ENCODE results near the gene LMOD2.
A peak's percentile ranks its signal among the peaks of the same experiment; 100 is the strongest.

LMOD2 gene

DNA sequence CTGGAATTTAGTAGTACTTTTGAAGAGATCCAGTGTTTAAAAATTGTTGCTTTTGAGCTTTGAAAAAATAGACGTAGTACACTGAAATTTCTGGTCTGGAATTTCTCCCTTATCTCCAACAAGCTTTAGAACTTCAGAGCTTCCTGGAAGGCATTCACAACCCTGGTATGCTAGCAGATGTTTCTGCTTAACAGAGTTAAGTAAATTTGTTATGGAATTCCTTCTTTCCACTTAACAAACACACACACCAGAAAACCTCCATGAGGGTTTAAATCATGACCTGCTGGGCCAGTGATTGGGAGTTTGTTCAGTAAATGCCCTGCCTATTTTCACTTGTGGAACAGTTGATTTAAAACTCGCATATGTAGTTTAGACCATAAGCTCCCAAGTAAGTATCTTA, 40.3 kb upstream of the LMOD2 start:
- H3K79me1 ChIP-seq (ENCODE audit: low read length) = no peaks in the 10 kb centered on the region
- H2BK15ac ChIP-seq (replicated peaks; ENCODE audit: low read depth) = no peak overlapping the region
- no peak overlapping the region for H4K8ac ChIP-seq (ENCODE audit: low read depth, low read length)
- H3K18ac ChIP-seq (ENCODE audit: low read length) = no peak overlapping the region
- no peak overlapping the region for H2BK5ac ChIP-seq (ENCODE audit: low read length)
- H3K4me2 ChIP-seq (ENCODE audit: low read length) = no peak overlapping the region
- H4K5ac ChIP-seq (ENCODE audit: low read length) = no peak overlapping the region
- H2BK120ac ChIP-seq (ENCODE audit: low read depth, low read length) = no peak overlapping the region
- no peak overlapping the region for H3K23ac ChIP-seq (ENCODE audit: low read length)
- no peaks in the 10 kb centered on the region for H3K79me2 ChIP-seq (ENCODE audit: control insufficient read depth, insufficient read depth, low read length)
- whole genome bisulfite sequencing (ENCODE audit: extremely low coverage, insufficient coverage, low lambda C conversion rate) = no CpG with 5 or more reads among the region's 2 CpGs
- H2AK5ac ChIP-seq (ENCODE audit: low read length) = no peak overlapping the region
- H3K27ac ChIP-seq (ENCODE audit: low read depth, low read length) = no peak overlapping the region
- no peak overlapping the region for H3K56ac ChIP-seq (ENCODE audit: low read length)
- no peak overlapping the region for H3K4me3 ChIP-seq (ENCODE audit: low read length)
- H3K27me3 ChIP-seq (ENCODE audit: insufficient read depth, low read length, poor library complexity) = no peaks in the 10 kb centered on the region
- no peak overlapping the region for H3K9ac ChIP-seq (ENCODE audit: low read length)
- H3K4ac ChIP-seq (ENCODE audit: low read depth, low read length) = no peak overlapping the region
- peak; percentile 72 for DNase-seq
- H3K36me3 ChIP-seq (ENCODE audit: control insufficient read depth, insufficient read depth, low read length) = no peaks in the 10 kb centered on the region
- peaks cover 1% of the 10 kb centered on the region for H3K4me1 ChIP-seq (ENCODE audit: control insufficient read depth, low read depth, low read length)

- H3K27me3 ChIP-seq (ENCODE audit: insufficient read depth, low read length, poor library complexity) = no peaks in the 10 kb centered on the region
- H3K56ac ChIP-seq (ENCODE audit: low read length) = no peak overlapping the region
- no peak overlapping the region for H3K9ac ChIP-seq (ENCODE audit: low read length)
- no peak overlapping the region for H2BK120ac ChIP-seq (ENCODE audit: low read depth, low read length)
- H3K4ac ChIP-seq (ENCODE audit: low read depth, low read length) = no peak overlapping the region
- no peak overlapping the region for H3K27ac ChIP-seq (ENCODE audit: low read depth, low read length)
- no peak overlapping the region for H4K5ac ChIP-seq (ENCODE audit: low read length)
- H4K8ac ChIP-seq (ENCODE audit: low read depth, low read length) = no peak overlapping the region
- H3K4me2 ChIP-seq (ENCODE audit: low read length) = no peak overlapping the region
- no peak overlapping the region for H2BK15ac ChIP-seq (replicated peaks; ENCODE audit: low read depth)
- no peak for DNase-seq
- H3K4me3 ChIP-seq (ENCODE audit: low read length) = no peak overlapping the region
- no peaks in the 10 kb centered on the region for H3K79me2 ChIP-seq (ENCODE audit: control insufficient read depth, insufficient read depth, low read length)
- peaks cover 1% of the 10 kb centered on the region for H3K4me1 ChIP-seq (ENCODE audit: control insufficient read depth, low read depth, low read length)
- H3K36me3 ChIP-seq (ENCODE audit: control insufficient read depth, insufficient read depth, low read length) = no peaks in the 10 kb centered on the region
- H3K18ac ChIP-seq (ENCODE audit: low read length) = no peak overlapping the region
- no peak overlapping the region for H2AK5ac ChIP-seq (ENCODE audit: low read length)
- no peak overlapping the region for H3K23ac ChIP-seq (ENCODE audit: low read length)
- H3K79me1 ChIP-seq (ENCODE audit: low read length) = no peaks in the 10 kb centered on the region
- H2BK5ac ChIP-seq (ENCODE audit: low read length) = no peak overlapping the region
These were observed 39.4 kb upstream of the LMOD2 start for GRCh38 chr7:123616223-123616622.

GRCh38 chr7:123621707-123622106, 34.0 kb upstream of the LMOD2 start:
- Histone ChIP-seq H4K8ac (ENCODE audit: low read depth, low read length) (no peak overlapping the region), H3K27me3 (ENCODE audit: insufficient read depth, low read length, poor library complexity) (no peaks in the 10 kb centered on the region), H3K18ac (ENCODE audit: low read length) (no peak overlapping the region), H3K4ac (ENCODE audit: low read depth, low read length) (no peak overlapping the region), H3K9ac (ENCODE audit: low read length) (no peak overlapping the region), H3K79me1 (ENCODE audit: low read length) (no peaks in the 10 kb centered on the region), H3K23ac (ENCODE audit: low read length) (no peak overlapping the region), H4K5ac (ENCODE audit: low read length) (no peak overlapping the region), H3K56ac (ENCODE audit: low read length) (no peak overlapping the region), H3K4me3 (ENCODE audit: low read length) (no peak overlapping the region), H3K27ac (ENCODE audit: low read depth, low read length) (no peak overlapping the region), H2AK5ac (ENCODE audit: low read length) (no peak overlapping the region), H3K36me3 (ENCODE audit: control insufficient read depth, insufficient read depth, low read length) (no peaks in the 10 kb centered on the region), H3K4me2 (ENCODE audit: low read length) (no peak overlapping the region), H3K4me1 (ENCODE audit: control insufficient read depth, low read depth, low read length) (no peaks in the 10 kb centered on the region), H2BK120ac (ENCODE audit: low read depth, low read length) (no peak overlapping the region), H3K79me2 (ENCODE audit: control insufficient read depth, insufficient read depth, low read length) (no peaks in the 10 kb centered on the region), H2BK5ac (ENCODE audit: low read length) (no peak overlapping the region), H2BK15ac (replicated peaks; ENCODE audit: low read depth) (no peak overlapping the region)
- no peak for DNase-seq
- WGBS (ENCODE audit: extremely low coverage, insufficient coverage, low lambda C conversion rate) = 100% methylated on average over 1 of the region's 4 CpGs

- Histone ChIP-seq H3K27me3 (ENCODE audit: insufficient read depth, low read length, poor library complexity) (no peaks in the 10 kb centered on the region), H3K4ac (ENCODE audit: low read depth, low read length) (no peak overlapping the region), H2BK15ac (replicated peaks; ENCODE audit: low read depth) (no peak overlapping the region), H3K18ac (ENCODE audit: low read length) (no peak overlapping the region), H2AK5ac (ENCODE audit: low read length) (no peak overlapping the region), H3K27ac (ENCODE audit: low read depth, low read length) (no peak overlapping the region), H3K56ac (ENCODE audit: low read length) (no peak overlapping the region), H2BK5ac (ENCODE audit: low read length) (no peak overlapping the region), H3K23ac (ENCODE audit: low read length) (no peak overlapping the region), H3K79me1 (ENCODE audit: low read length) (no peaks in the 10 kb centered on the region), H3K4me1 (ENCODE audit: control insufficient read depth, low read depth, low read length) (no peaks in the 10 kb centered on the region), H4K5ac (ENCODE audit: low read length) (no peak overlapping the region), H3K4me3 (ENCODE audit: low read length) (no peak overlapping the region), H3K4me2 (ENCODE audit: low read length) (no peak overlapping the region), H3K9ac (ENCODE audit: low read length) (no peak overlapping the region), H4K8ac (ENCODE audit: low read depth, low read length) (no peak overlapping the region), H3K79me2 (ENCODE audit: control insufficient read depth, insufficient read depth, low read length) (no peaks in the 10 kb centered on the region), H2BK120ac (ENCODE audit: low read depth, low read length) (no peak overlapping the region), H3K36me3 (ENCODE audit: control insufficient read depth, insufficient read depth, low read length) (no peaks in the 10 kb centered on the region)
- no peak for DNase-seq
- no CpG with 5 or more reads among the region's 6 CpGs for WGBS (ENCODE audit: extremely low coverage, insufficient coverage, low lambda C conversion rate)
These were observed 32.8 kb upstream of the LMOD2 start for GRCh38 chr7:123622660-123623386.

DNA sequence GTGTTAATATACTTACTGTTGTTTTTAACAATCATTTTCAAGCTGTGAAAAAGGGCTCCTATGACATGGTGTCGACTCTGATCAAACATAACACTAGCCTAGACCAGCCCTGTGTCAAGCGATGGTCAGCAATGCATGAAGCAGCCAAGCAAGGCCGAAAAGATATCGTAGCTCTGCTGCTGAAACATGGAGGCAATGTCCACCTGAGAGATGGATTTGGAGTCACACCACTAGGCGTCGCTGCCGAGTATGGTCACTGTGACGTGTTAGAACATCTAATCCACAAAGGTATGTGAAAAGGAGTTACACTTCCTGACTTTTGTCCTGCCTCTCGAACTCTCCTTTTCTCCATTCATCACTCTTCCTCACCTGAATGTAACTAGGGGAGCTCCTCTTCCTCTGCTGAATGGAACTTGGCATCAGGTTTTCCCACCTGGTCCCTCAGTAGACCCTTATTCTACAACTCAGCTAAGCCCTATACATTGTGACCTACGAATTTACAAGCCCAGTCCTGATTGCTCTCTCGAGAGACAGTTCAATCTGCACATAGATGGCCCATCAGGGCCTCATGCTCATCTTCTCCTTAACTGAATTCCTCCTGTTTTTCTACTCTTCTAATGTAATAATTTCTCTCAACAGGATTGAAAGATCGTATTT, 31.0 kb upstream of the LMOD2 start:
- no peak overlapping the region for H3K23ac ChIP-seq (ENCODE audit: low read length)
- no peak overlapping the region for H3K4ac ChIP-seq (ENCODE audit: low read depth, low read length)
- H4K8ac ChIP-seq (ENCODE audit: low read depth, low read length) = no peak overlapping the region
- no peak overlapping the region for H3K56ac ChIP-seq (ENCODE audit: low read length)
- H3K9ac ChIP-seq (ENCODE audit: low read length) = no peak overlapping the region
- H2BK120ac ChIP-seq (ENCODE audit: low read depth, low read length) = no peak overlapping the region
- no peaks in the 10 kb centered on the region for H3K79me2 ChIP-seq (ENCODE audit: control insufficient read depth, insufficient read depth, low read length)
- no peak overlapping the region for H4K5ac ChIP-seq (ENCODE audit: low read length)
- H2BK15ac ChIP-seq (replicated peaks; ENCODE audit: low read depth) = no peak overlapping the region
- no peak overlapping the region for H3K18ac ChIP-seq (ENCODE audit: low read length)
- no peak overlapping the region for H2BK5ac ChIP-seq (ENCODE audit: low read length)
- no peak overlapping the region for H3K27ac ChIP-seq (ENCODE audit: low read depth, low read length)
- peak; percentile 85 for DNase-seq
- H3K79me1 ChIP-seq (ENCODE audit: low read length) = no peaks in the 10 kb centered on the region
- no CpG with 5 or more reads among the region's 12 CpGs for WGBS (ENCODE audit: extremely low coverage, insufficient coverage, low lambda C conversion rate)
- H3K4me1 ChIP-seq (ENCODE audit: control insufficient read depth, low read depth, low read length) = no peaks in the 10 kb centered on the region
- H3K27me3 ChIP-seq (ENCODE audit: insufficient read depth, low read length, poor library complexity) = no peaks in the 10 kb centered on the region
- no peak overlapping the region for H3K4me2 ChIP-seq (ENCODE audit: low read length)
- no peak overlapping the region for H3K4me3 ChIP-seq (ENCODE audit: low read length)
- H2AK5ac ChIP-seq (ENCODE audit: low read length) = no peak overlapping the region
- H3K36me3 ChIP-seq (ENCODE audit: control insufficient read depth, insufficient read depth, low read length) = no peaks in the 10 kb centered on the region

DNA sequence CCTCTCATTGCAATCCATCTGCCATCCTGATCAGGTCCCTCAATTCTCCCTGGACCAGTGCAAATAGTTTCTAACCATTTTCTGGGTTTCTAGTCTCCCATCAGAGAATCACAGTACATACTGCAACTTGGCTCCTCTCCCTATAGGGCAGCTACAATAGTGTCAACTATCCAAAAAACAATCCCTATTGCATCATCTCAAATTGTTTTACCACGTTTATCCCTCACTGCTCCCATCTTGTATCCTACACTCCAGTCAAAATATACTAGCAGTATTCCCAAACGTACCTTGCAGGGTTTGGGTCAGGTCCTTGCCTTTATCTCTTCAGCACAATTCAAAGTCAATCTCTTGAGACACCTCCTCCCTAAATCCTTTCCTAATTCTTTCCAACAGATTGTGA, 30.4 kb upstream of the LMOD2 start:
- Histone ChIP-seq H3K36me3 (ENCODE audit: control insufficient read depth, insufficient read depth, low read length) (no peaks in the 10 kb centered on the region), H2BK15ac (replicated peaks; ENCODE audit: low read depth) (no peak overlapping the region), H3K4ac (ENCODE audit: low read depth, low read length) (no peak overlapping the region), H4K5ac (ENCODE audit: low read length) (no peak overlapping the region), H3K79me1 (ENCODE audit: low read length) (no peaks in the 10 kb centered on the region), H2BK5ac (ENCODE audit: low read length) (no peak overlapping the region), H3K18ac (ENCODE audit: low read length) (no peak overlapping the region), H3K23ac (ENCODE audit: low read length) (no peak overlapping the region), H4K8ac (ENCODE audit: low read depth, low read length) (no peak overlapping the region), H3K9ac (ENCODE audit: low read length) (no peak overlapping the region), H3K27me3 (ENCODE audit: insufficient read depth, low read length, poor library complexity) (no peaks in the 10 kb centered on the region), H3K56ac (ENCODE audit: low read length) (no peak overlapping the region), H3K27ac (ENCODE audit: low read depth, low read length) (no peak overlapping the region), H3K4me1 (ENCODE audit: control insufficient read depth, low read depth, low read length) (no peaks in the 10 kb centered on the region), H3K79me2 (ENCODE audit: control insufficient read depth, insufficient read depth, low read length) (no peaks in the 10 kb centered on the region), H3K4me2 (ENCODE audit: low read length) (no peak overlapping the region), H3K4me3 (ENCODE audit: low read length) (no peak overlapping the region), H2BK120ac (ENCODE audit: low read depth, low read length) (no peak overlapping the region), H2AK5ac (ENCODE audit: low read length) (no peak overlapping the region)
- WGBS (ENCODE audit: extremely low coverage, insufficient coverage, low lambda C conversion rate) = no CpG with 5 or more reads among the region's 2 CpGs
- no peak for DNase-seq
